Activated T-helper 1 cell treated with Interleukin-2 at 50 U/mL for 16 hours (primary cell): Measurements from ENCODE around the gene PDPK1.
"Not testable (repeated sequence)": the region's sequence is repeated elsewhere in the genome, so short reads cannot be mapped to it uniquely, and the experiment has no call there.

ENCODE experiments used
- DNase-seq: peaks from one replicate; pipeline ENCODE4 v3.0.0-alpha.2; 2020; ENCODE audit warnings: low read depth

The PDPK1 gene

DNA sequence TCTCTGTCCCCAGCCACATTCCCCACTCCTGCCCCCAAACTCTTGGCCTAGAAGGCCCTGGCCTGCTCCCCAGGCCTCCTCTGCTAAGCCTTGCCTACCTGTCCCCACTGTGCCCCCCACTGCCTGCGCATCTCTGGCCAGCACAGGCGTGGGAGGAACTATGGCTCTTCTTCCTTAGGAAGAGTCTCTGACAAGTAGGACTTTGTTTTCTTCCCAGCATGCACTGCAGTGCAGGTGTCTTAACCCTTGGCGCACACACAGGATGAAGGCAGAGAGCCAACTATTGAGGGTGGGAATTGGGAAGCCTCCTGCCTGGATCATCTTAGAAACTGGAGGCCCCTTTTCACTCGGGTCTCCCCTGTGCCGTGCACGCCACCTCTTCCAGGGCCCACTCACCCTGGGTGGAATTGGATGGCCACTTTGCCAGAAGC, 14.0 kb upstream of the PDPK1 start:
- DNase-seq = no peak

DNA sequence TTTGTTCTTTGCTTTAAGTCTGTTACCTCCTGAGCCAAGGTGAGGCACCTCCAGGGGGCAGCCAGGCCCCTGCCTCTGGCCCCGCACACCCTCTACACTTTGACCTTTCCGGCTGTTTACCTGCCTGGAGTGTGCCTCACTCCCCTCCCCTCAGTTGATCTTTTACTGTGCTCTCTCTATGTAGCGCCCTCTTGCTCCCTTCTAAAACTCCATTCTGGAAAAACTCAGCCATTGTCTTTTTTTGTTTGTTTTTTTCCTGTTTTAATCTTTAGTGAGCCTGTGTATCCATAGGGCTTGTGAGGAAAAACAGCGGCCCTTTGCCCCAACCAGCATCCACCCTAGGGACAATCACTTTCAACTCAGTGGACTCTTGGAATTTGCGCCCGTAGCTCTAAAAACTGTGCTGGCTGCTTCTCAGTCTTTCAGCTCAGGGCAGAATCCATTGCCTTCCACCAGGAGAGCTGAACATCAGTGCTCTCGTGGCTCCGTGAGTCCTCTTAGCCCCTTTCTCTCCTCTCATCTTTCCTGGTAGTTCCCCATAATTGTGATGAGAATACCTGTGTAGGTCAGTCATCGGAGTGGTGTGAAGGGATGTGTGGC, 13.4 kb upstream of the PDPK1 start:
- no peak for DNase-seq

DNA sequence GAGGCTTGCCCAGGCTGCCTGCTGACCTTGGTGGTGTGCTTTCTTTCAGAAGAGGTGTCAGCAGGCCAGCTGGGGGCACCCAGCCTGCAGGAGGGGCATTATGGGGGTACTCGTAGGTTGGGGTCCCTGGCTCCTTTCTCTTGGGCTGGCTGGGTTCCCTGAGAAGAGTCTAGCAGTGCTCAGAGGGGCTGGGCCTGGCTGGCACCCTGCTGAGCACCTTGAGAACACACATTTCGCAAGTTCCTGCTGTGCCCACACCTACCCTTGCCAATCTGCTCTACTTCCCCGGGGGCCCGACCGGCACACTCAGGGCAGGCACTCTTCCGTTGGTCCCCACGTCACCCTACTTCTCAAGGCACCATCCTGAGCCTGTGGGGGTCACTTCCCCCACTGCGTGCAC, 11.7 kb upstream of the PDPK1 start:
- DNase-seq = no peak

DNA sequence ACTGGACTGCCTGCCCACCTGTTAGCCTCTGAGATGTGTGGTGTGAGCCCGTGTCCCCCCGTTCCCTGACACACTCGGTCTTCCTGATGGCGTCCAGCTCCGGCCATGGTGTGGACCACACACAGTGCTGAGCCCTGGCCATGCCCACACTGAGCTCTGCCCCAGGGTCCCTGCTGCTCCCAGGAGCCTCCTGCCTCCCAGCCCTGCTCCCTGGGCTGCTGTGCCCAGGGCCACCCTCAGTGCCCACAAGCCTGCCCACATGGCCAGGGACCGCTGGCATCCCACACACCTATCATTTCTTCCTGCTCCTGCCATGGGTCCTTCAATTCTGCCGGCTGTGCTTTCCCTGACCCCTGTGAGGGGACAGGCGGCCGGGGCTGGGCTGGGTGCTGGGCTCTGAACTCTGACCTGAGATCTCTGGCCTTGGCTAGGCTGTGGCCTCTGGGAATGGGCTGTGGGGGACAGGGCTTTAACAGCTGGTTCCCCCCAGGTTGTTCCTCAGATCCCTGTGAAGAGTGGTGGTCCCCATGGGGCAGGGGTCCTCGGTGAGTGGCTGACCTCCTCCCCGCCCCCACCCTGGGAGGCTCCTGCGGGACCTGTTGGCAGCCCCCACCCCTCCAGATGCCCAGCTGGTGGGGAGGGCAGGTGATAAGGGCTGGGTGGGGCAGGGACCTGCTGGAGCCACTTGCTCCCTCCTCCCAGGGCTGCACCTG, 10.6 kb upstream of the PDPK1 start:
- no peak for DNase-seq

DNA sequence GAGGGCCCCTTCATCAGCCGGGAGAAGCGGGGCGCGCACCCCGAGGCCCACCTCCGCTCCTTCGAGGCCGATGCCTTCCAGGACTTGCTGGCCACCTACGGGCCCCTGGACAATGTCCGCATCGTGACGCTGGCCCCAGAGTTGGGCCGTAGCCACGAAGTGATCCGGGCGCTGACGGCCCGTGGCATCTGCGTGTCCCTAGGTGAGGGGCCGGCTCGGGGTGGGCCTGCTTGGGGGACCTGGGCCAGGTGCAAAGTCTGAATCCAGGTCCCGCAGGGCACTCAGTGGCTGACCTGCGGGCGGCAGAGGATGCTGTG, 10.1 kb upstream of the PDPK1 start:
- no peak for DNase-seq

DNA sequence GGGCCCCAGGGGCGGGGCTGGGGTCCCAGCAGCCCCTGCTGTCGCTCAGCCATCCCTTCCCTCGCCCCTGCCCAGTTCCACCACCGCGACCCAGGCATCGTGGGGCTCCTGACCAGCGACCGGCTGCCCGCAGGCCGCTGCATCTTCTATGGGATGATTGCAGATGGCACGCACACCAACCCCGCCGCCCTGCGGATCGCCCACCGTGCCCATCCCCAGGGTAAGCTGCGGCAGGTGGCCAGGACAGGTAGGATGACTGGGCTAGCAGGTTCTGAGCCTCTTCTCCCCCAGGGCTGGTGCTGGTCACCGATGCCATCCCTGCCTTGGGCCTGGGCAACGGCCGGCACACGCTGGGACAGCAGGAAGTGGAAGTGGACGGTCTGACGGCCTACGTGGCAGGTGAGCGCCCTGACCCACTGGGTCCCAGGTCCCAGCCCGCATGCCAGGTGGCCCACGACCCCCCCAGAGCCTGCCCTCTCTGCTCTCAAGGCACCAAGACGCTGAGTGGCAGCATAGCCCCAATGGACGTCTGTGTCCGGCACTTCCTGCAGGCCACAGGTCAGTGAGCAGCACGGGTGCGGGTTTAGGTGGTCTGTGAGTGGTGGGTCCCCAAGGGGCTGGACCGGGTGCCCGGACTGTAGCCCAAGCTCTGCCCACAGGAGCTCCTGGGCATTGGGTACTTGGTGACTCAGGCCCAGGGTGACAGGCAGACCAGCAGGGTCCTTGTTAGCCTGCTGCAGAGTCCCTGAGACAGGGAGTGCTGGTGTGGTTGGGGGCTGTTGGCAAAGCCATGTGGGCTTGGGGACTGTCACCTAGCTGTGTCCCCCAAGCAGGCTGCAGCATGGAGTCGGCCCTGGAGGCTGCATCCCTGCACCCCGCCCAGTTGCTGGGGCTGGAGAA, 9.4 kb upstream of the PDPK1 start:
- no peak for DNase-seq

DNA sequence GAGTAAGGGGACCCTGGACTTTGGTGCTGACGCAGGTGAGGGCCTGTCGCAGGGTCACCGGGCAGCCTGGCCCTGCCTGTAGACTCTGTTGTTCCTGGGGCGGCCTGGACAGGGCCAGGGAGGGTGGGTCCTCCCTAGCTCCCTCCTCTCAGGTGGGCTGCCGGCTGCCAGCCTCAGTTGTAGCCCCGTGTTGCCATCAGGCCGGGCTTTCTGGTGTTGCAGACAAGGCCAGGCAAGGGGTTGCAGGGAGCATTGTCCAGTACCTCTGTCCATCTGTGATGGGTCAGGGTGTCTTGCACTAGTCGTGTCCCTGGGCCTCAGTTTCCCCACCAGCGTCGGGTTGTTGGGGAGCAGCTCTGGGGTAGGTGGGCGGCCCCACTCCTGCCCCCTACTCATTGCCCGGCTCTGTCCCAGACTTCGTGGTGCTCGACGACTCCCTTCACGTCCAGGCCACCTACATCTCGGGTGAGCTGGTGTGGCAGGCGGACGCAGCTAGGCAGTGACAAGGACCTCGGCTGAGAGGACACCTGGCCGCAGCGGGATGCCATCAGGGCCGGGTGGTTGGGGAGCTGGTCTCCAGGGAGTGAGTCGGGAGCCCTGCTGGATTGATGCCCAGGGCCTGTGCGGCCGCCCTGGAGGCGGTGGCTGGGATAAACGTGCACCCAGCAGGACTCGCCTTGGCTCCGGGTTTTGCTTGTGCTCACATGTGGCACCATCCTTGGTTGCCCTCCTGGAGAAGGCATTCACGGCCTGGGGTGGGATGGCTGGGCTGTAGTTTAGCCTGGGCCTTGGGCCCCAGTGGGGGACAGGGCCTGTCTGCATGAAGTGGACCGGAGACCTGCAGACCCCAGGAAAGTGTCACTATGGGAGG, 8.5 kb upstream of the PDPK1 start:
- DNase-seq = no peak

DNA sequence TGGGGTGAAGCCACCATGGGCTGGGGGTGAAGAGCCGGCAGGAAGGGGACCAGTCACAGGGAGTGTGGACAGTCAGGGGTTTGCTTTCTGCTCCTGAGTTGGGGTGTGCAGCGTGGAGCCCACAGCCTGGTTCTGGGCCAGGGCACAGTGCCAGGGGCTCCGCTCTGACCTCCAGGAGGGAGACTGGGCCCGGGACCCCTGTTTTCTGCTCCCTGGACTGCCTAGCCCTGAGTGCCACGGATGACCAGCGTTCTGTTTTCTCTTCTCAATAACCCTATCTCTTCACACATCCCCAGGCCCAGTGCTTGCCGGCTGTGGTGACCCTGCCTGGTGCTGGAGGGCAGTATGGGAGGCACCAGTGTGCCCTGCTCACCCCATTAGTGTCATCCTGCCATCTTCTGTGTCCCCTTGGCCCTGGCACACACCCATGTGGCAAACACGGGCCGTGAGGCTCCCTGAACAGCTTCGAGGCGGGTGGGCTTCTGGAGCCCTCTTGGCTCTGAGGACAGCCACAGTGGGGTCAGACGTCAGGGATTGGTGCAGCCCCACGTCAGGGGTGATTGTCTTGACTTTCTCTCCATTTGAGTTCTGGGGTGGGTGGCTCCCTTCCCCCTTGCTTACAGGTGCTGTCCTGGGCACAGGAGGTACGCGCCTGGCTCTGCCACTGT, 7.7 kb upstream of the PDPK1 start:
- DNase-seq = no peak

DNA sequence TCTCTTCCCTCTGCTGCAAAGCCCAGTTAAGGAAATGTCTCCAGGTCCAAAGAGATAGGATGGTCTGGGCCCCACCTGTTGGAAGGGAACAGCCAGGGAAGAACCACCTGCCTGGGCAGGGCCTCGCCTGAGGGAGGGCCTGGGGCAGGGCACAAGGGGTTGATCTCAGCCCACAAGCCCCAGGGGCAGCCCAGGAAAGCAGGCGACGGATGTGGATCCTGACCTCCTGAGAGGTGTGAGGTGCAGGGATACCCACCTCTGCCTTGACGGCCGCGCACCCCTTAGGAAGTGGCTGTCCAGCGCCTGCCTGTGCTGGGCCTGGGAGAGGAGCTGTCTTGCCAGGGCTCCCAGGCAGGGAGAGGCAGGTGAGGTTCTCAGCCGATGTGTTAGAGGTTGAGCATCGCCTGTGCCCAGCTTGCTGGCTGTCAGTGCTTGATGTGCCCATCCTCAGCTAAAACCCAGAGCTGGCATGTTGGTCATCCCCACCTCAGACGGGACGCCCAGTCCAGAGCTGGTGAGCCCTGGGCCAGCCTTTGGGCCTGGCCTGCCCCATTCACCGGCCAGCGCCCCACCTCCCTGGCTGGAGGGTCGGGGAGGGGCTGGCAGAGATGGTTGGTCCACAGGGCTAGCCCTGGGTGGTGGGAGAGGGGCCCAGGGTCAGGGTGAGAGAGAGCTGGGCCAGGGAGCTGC, 7.0 kb upstream of the PDPK1 start:
- no peak for DNase-seq

DNA sequence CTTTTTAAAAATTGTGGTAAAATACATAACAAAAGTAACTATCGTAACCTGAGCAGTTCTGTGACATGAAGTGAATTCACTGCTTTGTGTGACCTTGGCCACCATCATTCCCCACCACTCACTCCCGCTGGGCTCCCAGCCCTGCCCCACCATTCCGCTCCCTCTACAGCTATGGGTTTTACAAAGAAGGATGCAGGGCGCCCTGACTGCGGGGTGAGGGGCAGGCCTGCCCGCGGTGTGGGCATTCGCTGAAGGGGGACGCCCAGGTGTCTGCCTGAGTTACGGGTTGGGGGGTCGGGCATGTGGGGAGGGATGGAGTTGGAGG, 6.5 kb upstream of the PDPK1 start, which contains the start of gene CEMP1:
TSS of gene CEMP1 (minus strand) at position 38 of the 325 bp plus-strand sequence. CDS start 335 bp downstream, outside the sequence.
- no peak for DNase-seq

DNA sequence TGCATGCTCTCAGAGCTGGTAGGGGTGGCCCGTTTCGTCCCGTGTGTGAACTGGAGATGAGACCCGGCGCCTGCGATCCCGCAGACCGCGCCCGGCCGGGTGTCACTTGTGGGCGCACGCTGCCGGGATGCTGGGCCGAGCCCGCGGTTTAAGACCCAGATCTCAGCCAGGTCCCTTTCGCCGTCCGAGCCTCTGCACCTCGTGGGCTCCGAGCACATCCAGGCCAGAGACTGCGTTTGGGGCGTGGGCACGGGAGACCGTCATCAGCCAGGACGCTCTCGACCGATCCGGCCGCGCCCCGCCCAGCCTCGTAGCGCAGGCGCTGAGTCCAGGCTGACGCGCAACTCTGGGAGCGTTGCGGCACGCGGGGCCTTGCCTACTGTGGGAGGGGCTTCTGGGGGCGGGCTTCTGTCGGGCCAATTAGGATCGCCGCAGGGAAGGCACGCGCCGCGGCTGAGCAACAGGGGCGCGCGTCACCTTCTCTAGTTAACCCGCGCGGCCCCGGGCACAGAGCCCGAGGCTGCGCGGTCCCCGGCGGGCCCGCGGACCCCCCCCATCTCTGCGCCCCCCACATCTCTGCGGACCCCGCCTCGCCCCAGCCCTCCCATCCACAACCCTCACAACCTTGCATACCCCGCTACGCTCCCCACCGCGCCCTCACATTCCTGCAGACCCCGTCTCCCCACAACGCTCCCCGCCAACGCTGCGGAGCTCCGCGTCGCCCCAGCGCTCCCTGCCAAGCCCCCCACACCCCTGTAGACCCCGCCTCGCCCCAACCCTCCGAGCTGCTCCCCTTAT, 5.9 kb upstream of the PDPK1 start:
- DNase-seq = peak; percentile 96

DNA sequence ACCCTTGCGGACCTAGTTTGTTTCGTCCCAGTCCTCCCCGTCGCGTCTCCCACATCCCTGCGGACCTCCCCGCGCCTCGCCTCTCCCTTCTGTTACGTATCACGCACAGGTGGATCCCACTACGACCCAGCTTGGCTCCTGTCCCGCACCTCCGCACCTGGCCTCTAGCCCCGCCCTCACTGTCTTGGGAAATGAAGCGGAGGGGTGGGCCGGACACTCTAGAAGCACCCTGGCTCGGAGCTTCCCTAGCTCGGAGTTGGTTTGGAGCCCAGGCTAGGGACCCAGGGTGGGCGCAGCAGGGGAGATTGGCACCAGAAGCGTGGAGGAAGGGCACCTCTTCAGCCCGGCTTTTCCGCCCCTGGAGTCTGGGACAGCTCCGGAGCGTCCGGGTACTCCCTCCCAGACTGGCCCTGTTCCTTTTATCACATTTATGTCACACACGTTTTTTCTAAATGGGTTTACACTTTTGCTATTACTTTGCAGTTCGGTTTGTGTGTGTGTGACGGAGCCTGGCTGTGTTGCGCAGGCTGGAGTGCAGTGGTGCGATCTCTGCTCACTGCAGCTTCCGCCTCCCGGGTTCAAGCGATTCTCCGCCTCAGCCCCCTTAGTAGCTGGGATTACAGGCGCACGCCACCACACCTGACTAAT, 5.2 kb upstream of the PDPK1 start:
- peak; percentile 42 for DNase-seq

DNA sequence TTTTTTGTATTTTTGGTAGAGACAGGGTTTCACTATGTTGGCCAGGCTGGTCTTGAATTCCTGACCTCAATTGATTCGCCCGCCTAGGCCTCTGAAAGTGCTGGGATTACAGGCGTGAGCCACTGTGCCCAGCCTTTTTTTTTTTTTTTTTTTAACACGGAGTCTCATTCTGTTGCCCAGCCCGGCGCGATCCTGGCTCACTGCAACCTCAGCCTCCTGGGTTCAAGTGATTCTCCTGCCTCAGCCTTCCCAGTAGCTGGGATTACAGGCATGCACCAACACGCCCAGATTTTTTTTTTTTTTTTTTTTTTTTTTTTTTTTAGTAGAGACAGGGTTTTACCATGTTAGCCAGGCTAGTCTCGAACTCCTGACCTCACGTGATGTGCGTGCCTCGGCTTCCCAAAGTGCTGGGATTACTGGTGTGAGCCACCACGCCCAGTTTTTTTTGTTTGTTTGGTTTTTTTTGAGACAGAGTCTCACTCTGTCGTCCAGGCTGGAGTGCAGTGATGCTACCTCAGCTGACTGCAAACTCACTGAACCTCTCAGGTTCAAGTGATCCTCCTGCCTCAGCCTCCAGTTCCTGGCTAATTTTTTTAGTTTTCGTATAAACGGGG, 4.6 kb upstream of the PDPK1 start:
- DNase-seq = not testable (repeated sequence)

DNA sequence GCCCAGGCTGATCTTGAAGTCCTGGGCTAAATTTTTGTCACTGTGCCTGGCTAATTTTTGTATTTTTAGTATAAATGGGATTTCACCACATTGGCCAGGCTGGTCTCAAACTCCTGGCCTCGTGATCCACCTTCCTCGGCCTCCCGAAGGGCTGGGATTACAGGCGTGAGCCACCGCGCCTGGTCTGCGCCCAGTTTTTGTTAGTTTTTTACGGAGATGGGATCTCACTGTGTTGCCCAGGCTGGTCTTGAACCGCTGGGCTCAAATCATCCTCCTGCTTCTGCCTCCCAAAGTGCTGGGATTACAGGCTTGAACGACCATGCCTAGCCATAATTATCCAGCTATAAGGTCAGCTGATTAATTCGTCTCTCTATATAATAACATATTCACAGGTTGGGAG, 3.9 kb upstream of the PDPK1 start:
- no peak for DNase-seq

DNA sequence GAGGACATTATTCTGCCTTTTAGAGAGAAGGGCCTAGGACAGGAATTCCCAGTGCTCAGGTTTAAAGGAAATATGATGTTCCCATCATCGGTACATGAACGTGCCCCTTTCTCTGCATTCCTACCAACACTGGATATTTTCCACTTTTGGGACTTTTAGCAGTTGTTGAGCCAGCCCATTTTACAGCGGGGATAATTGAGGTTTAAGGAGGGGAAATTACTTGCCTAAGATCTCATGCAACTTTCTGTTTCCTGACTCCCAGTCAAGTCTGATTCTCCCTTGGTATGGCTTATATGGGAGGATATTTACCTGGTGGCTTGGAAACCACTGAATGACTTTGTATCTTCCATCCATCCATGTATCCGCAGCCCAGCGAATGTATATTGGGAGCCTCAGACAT, 3.5 kb upstream of the PDPK1 start:
- not testable (repeated sequence) for DNase-seq

DNA sequence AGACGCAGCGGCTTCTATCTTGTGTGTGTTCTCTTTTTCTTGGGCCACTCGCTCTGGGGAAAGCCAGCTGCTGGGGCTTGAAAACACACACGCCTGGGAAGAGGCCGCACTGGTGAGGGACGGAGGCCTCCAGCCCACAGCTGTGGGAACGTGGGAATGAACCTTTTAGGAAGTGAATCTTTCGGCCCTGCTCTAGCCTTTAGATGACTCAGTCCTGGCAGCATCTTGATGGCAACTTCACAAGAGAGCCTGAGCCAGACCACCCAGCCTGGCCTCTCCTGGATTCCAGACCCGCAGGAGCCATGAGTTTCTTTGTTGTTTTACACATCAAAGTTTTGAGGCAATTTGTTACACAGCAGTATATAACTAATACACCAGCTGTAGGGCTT, 2.2 kb upstream of the PDPK1 start:
- DNase-seq = no peak

DNA sequence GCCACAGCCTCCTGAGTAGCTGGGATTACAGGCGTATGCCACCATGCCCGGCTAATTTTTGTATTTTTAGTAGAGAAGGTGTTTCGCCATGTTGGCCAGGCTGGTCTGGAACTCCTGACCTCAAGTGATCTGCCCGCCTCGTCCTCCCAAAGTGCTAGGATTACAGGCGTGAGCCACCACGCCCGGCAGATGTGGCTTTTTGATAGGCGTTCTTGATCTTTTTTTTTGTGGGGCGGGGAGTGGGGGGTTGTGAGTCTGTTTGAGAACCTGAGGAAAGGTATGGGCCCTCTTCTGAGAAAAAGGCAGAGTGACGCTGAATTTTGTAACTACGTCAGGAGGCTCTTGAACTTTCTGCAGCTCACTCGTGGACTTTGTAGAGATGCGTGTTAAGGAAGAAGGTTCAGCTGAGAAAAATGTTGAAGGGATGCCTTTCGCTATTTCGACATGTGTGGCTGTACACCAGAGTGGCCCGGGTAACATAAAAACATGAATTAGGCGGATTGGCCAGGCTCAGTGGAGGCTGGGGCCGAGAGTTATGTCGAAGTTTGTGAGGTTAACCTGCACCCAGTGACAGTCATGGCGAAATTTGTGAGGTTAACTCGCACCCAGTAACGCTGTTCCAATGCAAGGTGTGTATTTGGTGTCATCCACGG, 1.5 kb downstream of the PDPK1 start:
- DNase-seq = not testable (repeated sequence)

DNA sequence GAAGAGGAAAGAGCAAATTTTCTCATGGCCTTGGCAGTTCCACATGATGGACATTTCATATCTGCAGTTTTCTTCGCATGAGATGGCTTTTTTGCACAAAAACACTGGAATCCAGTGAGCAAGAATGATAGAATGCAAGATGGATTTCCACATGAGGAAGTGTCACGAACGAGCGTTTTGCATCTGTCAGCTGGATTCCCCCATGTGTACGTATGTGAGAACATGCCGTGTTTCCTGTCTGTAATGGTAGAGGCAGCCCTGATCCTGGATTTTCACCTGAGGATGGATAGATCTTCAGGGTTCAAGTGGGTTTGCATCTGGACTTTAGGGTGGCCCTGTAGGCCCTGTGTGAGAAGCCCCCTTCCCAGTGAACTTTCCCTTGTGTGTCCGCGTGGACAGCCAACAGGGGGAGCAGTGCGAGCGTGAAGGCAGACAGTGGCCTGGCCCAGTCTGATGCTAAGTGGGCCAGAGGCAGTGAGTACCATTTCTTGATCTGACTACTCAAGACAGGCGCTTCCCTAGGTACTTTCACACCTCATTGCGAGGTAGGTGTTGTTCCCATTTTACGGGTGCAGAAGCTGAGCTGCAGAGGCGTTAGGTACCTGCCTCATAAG, 2.1 kb downstream of the PDPK1 start:
- not testable (repeated sequence) for DNase-seq
